Measurements from ENCODE around the gene SH2D6.

DNA sequence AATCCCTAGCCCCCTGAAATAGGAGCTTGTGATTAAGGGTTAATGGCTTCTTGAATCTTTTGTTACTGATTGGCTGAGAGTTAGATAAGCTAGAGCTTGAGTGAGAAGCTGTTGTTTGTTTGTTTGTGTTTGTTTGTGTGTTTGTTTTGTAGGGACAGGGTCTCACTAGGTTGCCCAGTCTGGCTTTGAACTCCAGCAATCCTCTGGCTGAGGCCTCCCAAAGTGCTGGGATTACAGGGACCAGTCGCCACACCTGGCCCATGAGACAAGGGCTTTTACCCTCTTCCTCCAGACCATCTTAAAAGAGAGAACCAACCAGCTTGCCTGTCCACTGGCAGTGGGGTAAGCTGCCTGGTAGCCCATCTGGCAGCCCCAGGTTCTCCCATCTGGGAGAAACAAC, 58.1 kb downstream of the SH2D6 start:
- TF ChIP-seq, protein P1, sequence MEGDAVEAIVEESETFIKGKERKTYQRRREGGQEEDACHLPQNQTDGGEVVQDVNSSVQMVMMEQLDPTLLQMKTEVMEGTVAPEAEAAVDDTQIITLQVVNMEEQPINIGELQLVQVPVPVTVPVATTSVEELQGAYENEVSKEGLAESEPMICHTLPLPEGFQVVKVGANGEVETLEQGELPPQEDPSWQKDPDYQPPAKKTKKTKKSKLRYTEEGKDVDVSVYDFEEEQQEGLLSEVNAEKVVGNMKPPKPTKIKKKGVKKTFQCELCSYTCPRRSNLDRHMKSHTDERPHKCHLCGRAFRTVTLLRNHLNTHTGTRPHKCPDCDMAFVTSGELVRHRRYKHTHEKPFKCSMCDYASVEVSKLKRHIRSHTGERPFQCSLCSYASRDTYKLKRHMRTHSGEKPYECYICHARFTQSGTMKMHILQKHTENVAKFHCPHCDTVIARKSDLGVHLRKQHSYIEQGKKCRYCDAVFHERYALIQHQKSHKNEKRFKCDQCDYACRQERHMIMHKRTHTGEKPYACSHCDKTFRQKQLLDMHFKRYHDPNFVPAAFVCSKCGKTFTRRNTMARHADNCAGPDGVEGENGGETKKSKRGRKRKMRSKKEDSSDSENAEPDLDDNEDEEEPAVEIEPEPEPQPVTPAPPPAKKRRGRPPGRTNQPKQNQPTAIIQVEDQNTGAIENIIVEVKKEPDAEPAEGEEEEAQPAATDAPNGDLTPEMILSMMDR (IDR thresholded peaks at IDR 0.05) = no peak
- TF ChIP-seq POLR2A (IDR thresholded peaks at IDR 0.05) = no peak

Data from heart left ventricle (tissue), 13 donors.